Measurements from ENCODE around the gene ASB16.

Gene ASB16

DNA sequence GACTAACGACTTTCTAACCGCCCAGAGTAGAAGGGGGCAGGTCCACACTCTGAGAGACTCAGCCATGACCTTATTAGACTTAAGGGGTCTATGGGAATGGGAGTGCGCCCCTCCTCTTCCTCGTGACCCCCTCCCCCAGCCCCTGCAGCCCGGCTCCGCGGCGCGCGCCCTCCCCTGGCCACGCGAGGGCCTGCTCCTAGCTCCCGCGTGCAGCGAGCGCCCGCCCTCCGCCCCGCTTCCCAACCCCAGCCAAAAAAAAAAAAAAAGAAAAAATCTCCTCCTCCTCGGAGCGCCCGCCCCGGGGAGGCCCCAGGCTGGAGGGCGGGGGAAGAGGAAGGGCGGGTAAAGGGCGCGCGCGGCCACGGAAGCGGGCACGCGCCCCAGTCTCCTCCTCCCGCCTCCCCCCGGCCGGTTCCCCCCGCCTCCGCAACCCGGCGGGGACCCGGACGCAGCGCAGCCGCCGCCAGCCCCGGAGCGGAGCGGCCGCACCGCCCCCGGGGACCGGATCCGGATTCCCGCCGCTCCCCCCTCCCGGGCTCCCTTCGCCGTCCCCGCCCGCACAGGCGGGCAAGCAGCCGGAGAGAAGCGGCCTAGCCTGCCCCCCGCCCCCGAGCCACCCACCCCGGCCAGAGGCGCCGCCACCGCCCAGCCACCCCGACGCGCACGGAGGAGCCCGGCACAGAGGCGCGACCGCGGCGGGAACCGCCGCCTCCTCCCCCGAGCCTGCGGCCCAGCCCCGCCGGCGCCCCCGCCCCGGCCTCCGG is 48.0 kb downstream of the ASB16 start:
- 0% methylated on average over 88 to 89 of the region's 89 CpGs for WGBS, 2 experiments
- H3K36me3 ChIP-seq (ENCODE audit: control insufficient read depth, insufficient read depth, low read length) = peaks cover 24% of the 10 kb centered on the region
- H3K27ac ChIP-seq (ENCODE audit: insufficient read depth, low read depth, low read length, poor library complexity, severe bottlenecking) = peak overlapping the region; percentile 76

DNA sequence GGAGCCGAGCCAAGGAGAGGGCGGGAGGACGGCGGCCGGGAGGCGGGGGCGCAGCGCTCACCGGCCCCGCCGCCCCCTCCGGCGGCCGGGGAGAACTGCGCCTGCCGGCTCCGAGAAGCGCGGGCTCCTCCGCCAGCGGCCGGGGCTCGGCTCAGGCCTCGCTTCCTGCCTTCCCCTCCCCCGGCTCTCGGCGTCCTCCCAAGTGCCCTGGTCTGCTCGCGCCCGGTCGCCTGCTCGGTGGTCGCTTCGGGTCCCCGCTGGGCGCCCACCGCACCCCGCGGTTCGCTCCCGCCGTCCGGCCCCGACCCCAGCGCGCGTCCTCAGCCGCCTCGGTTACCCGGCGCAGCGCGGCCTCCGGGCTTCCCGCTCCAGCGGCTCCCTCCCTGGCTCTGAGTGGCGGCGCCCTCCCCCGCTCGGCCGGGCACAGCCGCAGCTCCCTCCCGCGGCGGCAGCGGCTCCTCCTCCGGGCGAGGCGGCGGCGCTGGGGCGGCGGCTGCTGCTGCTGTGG is 48.7 kb downstream of the ASB16 start:
- peak overlapping the region; percentile 89 for H3K27ac ChIP-seq (ENCODE audit: insufficient read depth, low read depth, low read length, poor library complexity, severe bottlenecking)
- 0% methylated on average over 73 of the region's 73 CpGs for WGBS, 2 experiments
- H3K4me1 ChIP-seq (ENCODE audit: control insufficient read depth, insufficient read depth, low read length) = peaks cover 14% of the 10 kb centered on the region
- no peaks in the 10 kb centered on the region for H3K27me3 ChIP-seq (ENCODE audit: control insufficient read depth, insufficient read depth, low read length, poor library complexity, severe bottlenecking)
- no peaks in the 10 kb centered on the region for H3K9me3 ChIP-seq (ENCODE audit: control insufficient read depth, low read length)
- H3K4me3 ChIP-seq (ENCODE audit: insufficient read depth, low read depth, low read length) = peak overlapping the region; percentile 72
- peaks cover 24% of the 10 kb centered on the region for H3K36me3 ChIP-seq (ENCODE audit: control insufficient read depth, insufficient read depth, low read length)

More for the DNA sequence above, 48.0 kb downstream of the ASB16 start:
- no peaks in the 10 kb centered on the region for H3K9me3 ChIP-seq (ENCODE audit: control insufficient read depth, low read length)
- H3K4me1 ChIP-seq (ENCODE audit: control insufficient read depth, insufficient read depth, low read length) = peaks cover 14% of the 10 kb centered on the region
- H3K27me3 ChIP-seq (ENCODE audit: control insufficient read depth, insufficient read depth, low read length, poor library complexity, severe bottlenecking) = no peaks in the 10 kb centered on the region
- peak overlapping the region; percentile 72 for H3K4me3 ChIP-seq (ENCODE audit: insufficient read depth, low read depth, low read length)

DNA sequence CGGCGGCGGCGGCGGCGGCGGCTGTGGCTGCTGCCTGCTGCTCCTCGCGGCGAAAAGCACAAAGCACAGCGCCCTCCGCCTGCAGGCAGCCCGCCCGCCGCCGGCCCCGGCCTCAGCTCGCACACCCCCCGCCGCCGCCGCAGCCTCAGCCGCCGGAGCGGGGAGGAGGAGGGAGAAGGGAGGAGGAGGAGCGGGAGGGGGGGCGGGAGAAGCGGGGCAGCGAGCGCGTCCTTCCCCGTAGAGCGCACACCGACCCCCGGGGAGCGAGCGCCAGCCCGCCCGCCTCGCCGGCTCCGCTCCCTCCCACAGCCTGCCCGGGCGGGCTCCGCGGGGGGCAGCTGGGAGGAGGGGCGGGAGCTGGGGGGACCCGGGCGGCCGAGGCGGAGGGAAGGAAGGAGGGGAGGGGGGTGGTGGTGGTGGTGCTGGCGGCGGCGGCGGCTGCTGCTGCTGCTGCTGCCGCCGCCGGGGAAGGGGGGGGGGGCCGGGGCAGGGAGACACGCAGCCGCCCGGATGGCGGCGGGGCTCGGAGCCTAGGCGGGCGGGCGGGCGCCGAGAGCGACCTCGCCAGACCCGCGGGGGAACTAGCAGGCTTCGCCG is 49.2 kb downstream of the ASB16 start, which contains the start of gene UBTF:
TSS of gene UBTF (minus strand) at position 60 of the 597 bp plus-strand sequence. CDS start 1,446 bp downstream, outside the sequence.
- H3K36me3 ChIP-seq (ENCODE audit: control insufficient read depth, insufficient read depth, low read length) = peaks cover 21% of the 10 kb centered on the region
- H3K27ac ChIP-seq (ENCODE audit: insufficient read depth, low read depth, low read length, poor library complexity, severe bottlenecking) = peak within 1 kb of the TSS; percentile 89
- no peaks in the 10 kb centered on the region for H3K9me3 ChIP-seq (ENCODE audit: control insufficient read depth, low read length)
- peaks cover 14% of the 10 kb centered on the region for H3K4me1 ChIP-seq (ENCODE audit: control insufficient read depth, insufficient read depth, low read length)
- 0 to 1% methylated on average over 76 of the region's 76 CpGs for WGBS, 2 experiments
- H3K27me3 ChIP-seq (ENCODE audit: control insufficient read depth, insufficient read depth, low read length, poor library complexity, severe bottlenecking) = no peaks in the 10 kb centered on the region
- H3K4me3 ChIP-seq (ENCODE audit: insufficient read depth, low read depth, low read length) = peak within 1 kb of the TSS; percentile 72

DNA sequence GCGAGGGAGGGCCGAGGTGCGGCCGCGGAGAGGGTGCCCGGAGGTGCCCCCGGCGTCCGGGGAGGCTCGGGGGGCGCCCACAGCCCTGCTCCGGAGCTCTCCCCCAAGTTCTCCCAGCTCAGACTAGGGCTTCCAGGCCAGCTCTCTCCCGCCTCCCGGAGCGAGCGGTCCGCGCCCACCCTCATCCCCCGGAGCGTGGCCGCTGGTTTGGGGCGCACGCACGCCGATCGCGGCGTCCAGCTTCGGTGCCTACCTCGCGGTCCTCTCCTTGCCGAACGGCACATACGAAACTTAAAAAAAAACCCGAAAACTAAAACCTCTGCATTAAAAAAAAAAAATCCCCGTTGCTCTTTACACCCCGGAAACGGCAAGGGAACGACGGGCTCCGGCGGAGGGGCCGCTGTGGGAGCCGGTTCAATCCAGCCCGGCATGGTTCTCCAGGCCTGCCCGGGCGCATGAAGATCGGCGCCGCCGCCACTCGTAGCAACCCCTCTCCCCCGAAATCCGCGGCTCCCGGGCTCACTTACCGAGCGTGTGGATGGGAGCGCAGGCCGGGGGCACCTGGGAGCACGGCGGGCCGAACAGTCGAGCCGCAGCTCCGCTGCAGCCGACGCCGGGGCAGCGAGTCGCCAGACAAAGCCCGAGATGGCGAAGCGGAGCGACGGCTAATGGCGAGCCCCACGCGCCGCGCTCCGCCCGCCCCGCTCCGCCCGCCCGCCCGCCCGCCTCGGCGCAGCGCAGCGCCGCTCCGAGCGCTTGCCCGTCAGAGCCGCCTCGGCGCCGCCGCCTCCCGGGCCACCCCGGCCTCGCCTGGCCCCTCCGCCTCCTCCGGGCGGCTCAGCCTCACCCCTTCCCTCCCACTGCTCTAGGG is 49.9 kb downstream of the ASB16 start:
- Histone ChIP-seq H3K4me1 (ENCODE audit: control insufficient read depth, insufficient read depth, low read length) (peaks cover 14% of the 10 kb centered on the region), H3K36me3 (ENCODE audit: control insufficient read depth, insufficient read depth, low read length) (peaks cover 13% of the 10 kb centered on the region), H3K27me3 (ENCODE audit: control insufficient read depth, insufficient read depth, low read length, poor library complexity, severe bottlenecking) (no peaks in the 10 kb centered on the region), H3K4me3 (ENCODE audit: insufficient read depth, low read depth, low read length) (peak overlapping the region; percentile 72), H3K9me3 (ENCODE audit: control insufficient read depth, low read length) (no peaks in the 10 kb centered on the region), H3K27ac (ENCODE audit: insufficient read depth, low read depth, low read length, poor library complexity, severe bottlenecking) (peak overlapping the region; percentile 68)
- WGBS, 2 experiments = 0% methylated on average over 108 of the region's 108 CpGs

DNA sequence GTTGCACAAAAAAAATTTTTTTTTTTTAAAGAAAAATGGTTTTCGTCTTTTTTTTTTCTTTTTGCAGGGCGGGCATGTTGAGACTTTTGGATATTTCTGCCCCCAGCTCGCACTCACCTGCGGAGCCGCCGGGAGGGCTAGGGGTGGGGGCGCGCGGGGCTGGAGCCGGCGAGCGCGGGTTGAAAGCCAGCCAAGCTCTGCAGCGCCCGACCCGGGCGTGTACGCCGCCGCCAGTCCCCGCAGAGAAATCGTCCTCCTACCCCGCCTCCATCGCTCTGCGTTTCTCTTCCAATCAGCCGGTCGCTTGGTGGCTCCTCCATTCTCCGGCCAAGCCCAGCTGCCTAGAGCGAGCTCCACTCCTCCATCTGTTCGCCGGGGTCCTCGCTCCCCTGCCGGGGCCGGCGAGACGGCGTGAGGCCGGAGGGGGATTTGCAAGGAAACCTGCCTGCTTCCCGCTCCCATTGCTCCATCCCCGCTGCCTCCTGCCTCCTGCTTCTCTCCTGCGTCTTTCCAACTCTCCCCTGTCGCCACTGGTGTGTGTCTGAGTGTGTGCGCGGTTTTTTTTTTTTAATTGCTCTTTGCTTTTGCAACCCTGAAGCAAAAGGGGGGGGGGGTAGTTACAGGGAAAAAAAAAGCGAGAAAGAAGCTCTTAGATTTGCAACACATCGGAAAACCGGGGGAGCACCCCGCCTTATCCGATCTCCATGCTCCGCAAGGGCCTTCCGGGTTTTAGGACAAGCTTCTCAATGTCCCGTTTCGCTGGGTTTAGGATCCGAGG is 50.8 kb downstream of the ASB16 start:
- H3K4me1 ChIP-seq (ENCODE audit: control insufficient read depth, insufficient read depth, low read length) = peaks cover 14% of the 10 kb centered on the region
- WGBS, 2 experiments = 0% methylated on average over 53 to 54 of the region's 54 CpGs
- no peaks in the 10 kb centered on the region for H3K27me3 ChIP-seq (ENCODE audit: control insufficient read depth, insufficient read depth, low read length, poor library complexity, severe bottlenecking)
- peak overlapping the region; percentile 72 for H3K4me3 ChIP-seq (ENCODE audit: insufficient read depth, low read depth, low read length)
- no peak overlapping the region for H3K27ac ChIP-seq (ENCODE audit: insufficient read depth, low read depth, low read length, poor library complexity, severe bottlenecking)
- H3K36me3 ChIP-seq (ENCODE audit: control insufficient read depth, insufficient read depth, low read length) = peaks cover 5% of the 10 kb centered on the region
- no peaks in the 10 kb centered on the region for H3K9me3 ChIP-seq (ENCODE audit: control insufficient read depth, low read length)

DNA sequence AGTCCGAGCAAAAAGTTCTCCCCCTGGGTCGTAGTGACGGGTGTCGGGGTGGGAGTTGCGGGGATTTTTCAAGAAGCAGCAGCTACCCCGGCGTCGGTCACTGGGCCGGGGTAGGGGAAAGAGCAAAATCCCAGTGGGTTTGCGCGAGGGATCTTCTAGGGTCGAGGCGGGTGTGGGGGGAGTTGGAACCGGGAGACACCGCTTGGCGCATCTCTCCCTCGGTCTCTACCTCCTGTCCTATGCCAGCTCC is 51.3 kb downstream of the ASB16 start:
- H3K27ac ChIP-seq (ENCODE audit: insufficient read depth, low read depth, low read length, poor library complexity, severe bottlenecking) = no peak overlapping the region
- H3K4me1 ChIP-seq (ENCODE audit: control insufficient read depth, insufficient read depth, low read length) = peaks cover 14% of the 10 kb centered on the region

DNA sequence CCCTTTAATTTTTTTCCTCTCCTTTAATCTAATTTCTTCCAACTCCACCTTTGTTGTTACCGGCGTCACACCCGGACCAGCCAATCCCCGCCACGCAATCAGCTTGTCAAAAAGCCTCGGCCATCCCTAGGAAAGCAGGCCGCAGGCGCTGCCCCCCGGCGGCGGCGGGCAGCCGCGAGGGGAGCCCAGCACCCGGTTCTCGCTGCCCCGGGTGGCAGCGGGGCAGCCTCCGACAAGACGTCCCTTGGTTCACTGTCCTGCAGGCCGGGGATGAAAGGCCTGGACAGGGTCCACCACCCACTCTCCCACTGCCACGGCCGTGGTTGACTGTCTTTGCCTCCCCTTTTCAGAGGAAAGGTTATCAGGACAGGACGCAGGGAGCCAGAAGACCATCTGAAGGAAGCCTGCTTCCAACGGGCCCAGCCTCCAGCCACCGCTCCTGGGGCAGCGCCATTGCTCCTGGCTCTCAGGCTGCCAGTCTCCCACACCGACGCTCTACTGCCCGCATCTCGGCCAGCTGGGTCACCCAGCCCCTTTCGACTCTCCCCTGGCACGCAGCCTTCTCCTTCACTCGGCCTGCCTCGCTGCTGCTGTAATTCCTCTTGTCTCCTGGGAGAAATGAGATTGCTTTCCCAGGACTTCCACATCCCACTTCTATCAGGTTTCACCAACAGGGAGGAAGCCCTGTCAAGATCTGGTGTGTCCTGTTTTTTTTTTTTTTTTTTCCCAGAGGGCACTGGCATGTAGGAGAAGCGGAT is 51.8 kb downstream of the ASB16 start:
- H3K27ac ChIP-seq (ENCODE audit: insufficient read depth, low read depth, low read length, poor library complexity, severe bottlenecking) = peak overlapping the region; percentile 55
- no peaks in the 10 kb centered on the region for H3K36me3 ChIP-seq (ENCODE audit: control insufficient read depth, insufficient read depth, low read length)
- peak overlapping the region; percentile 72 for H3K4me3 ChIP-seq (ENCODE audit: insufficient read depth, low read depth, low read length)
- no peaks in the 10 kb centered on the region for H3K9me3 ChIP-seq (ENCODE audit: control insufficient read depth, low read length)
- H3K27me3 ChIP-seq (ENCODE audit: control insufficient read depth, insufficient read depth, low read length, poor library complexity, severe bottlenecking) = no peaks in the 10 kb centered on the region
- peaks cover 9% of the 10 kb centered on the region for H3K4me1 ChIP-seq (ENCODE audit: control insufficient read depth, insufficient read depth, low read length)
- 4 to 5% methylated on average over 36 of the region's 36 CpGs for WGBS, 2 experiments

More for the DNA sequence above, 51.3 kb downstream of the ASB16 start:
- WGBS, 2 experiments = 0% methylated on average over 17 of the region's 17 CpGs
- H3K4me3 ChIP-seq (ENCODE audit: insufficient read depth, low read depth, low read length) = peak overlapping the region; percentile 72
- peaks cover under 1% of the 10 kb centered on the region for H3K36me3 ChIP-seq (ENCODE audit: control insufficient read depth, insufficient read depth, low read length)
- no peaks in the 10 kb centered on the region for H3K9me3 ChIP-seq (ENCODE audit: control insufficient read depth, low read length)
- no peaks in the 10 kb centered on the region for H3K27me3 ChIP-seq (ENCODE audit: control insufficient read depth, insufficient read depth, low read length, poor library complexity, severe bottlenecking)

DNA sequence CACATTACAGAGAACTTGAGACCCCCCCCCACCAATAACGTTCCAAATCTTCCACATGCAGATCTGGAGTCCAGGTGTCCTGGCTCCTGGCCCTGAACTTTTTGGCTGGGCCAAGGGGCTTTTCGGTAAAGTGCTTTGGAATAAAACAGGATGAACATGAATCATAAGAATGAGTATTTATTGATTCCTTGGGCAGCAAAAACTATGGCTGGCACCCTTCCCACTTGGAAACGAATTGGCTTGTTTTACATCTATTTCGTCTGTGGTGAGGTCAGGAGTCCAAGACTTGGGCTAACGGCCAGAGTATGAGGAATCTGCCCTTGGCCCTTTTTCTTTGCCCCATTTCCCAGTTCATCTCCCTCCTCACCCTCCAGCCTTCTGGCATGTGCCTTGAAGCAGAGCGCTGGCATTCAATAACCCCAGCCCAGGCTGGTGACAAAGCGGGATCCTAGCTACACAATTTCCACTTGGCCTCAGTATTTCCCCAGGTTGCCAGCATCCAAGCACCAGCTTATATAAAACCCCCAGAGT is 53.1 kb downstream of the ASB16 start:
- 88 to 94% methylated on average over 7 of the region's 7 CpGs for WGBS, 2 experiments
- Histone ChIP-seq H3K4me1 (ENCODE audit: control insufficient read depth, insufficient read depth, low read length) (no peaks in the 10 kb centered on the region), H3K36me3 (ENCODE audit: control insufficient read depth, insufficient read depth, low read length) (no peaks in the 10 kb centered on the region), H3K4me3 (ENCODE audit: insufficient read depth, low read depth, low read length) (no peak overlapping the region), H3K9me3 (ENCODE audit: control insufficient read depth, low read length) (no peaks in the 10 kb centered on the region), H3K27ac (ENCODE audit: insufficient read depth, low read depth, low read length, poor library complexity, severe bottlenecking) (no peak overlapping the region), H3K27me3 (ENCODE audit: control insufficient read depth, insufficient read depth, low read length, poor library complexity, severe bottlenecking) (no peaks in the 10 kb centered on the region)
